Osteocyte (in vitro differentiated cells): Measurements from ENCODE around the gene GGT6. TPM values are rescaled to one million over a fixed set of nuclear protein-coding genes. Genes with fewer than 3 reads are reported as not detected.

Experiments used
- DNase-seq: peaks from one replicate; pipeline ENCODE4 v3.0.0; 2021; ENCODE audit warnings: mixed read lengths; ENCODE audit not compliant: unreplicated experiment; ENCODE audit errors: extremely low spot score
- H3K27ac Mint-ChIP-seq: one replicate; pipeline ENCODE4 v1.8.0; 2021; ENCODE audit warnings: mild to moderate bottlenecking, mixed read lengths; ENCODE audit not compliant: unreplicated experiment
- H3K27me3 Mint-ChIP-seq: one replicate; pipeline ENCODE4 v1.8.0; 2021; ENCODE audit warnings: mixed read lengths; ENCODE audit not compliant: unreplicated experiment
- H3K36me3 Mint-ChIP-seq: one replicate; pipeline ENCODE4 v1.8.0; 2021; ENCODE audit warnings: mixed read lengths; ENCODE audit not compliant: unreplicated experiment
- H3K4me1 Mint-ChIP-seq: one replicate; pipeline ENCODE4 v1.8.0; 2021; ENCODE audit warnings: mixed read lengths; ENCODE audit not compliant: unreplicated experiment
- H3K4me3 Mint-ChIP-seq: one replicate; pipeline ENCODE4 v1.8.0; 2021; ENCODE audit warnings: mild to moderate bottlenecking, moderate library complexity, mixed read lengths; ENCODE audit not compliant: unreplicated experiment
- H3K9me3 Mint-ChIP-seq: one replicate; pipeline ENCODE4 v1.8.0; 2021; ENCODE audit warnings: mixed read lengths; ENCODE audit not compliant: unreplicated experiment
- CTCF ChIP-seq: fragments of 200-600 bp; sonication (generic); IDR thresholded peaks from 2 replicates; pipeline ENCODE4 v1.5.0; 2021; ENCODE audit warnings: antibody characterized with exemption, mild to moderate bottlenecking, moderate library complexity
- total RNA-seq: library from RNA; stranded (reverse); gene quantifications from 2 replicates; pipeline ENCODE4 v1.2.1, GENCODE V29; 2021

The GGT6 gene
- total RNA-seq, 1 donor from 2014 or later, result not detected

- H3K9me3 Mint-ChIP-seq, result no peaks in the 10 kb centered on the region
- no peaks in the 10 kb centered on the region for H3K36me3 Mint-ChIP-seq
- peaks cover 12% of the 10 kb centered on the region for H3K4me1 Mint-ChIP-seq
- H3K4me3 Mint-ChIP-seq, result no peak overlapping the region
- no peak for DNase-seq
- H3K27me3 Mint-ChIP-seq, result peaks cover 25% of the 10 kb centered on the region
- TF ChIP-seq CTCF, result peak; percentile 85
- H3K27ac Mint-ChIP-seq, result no peak overlapping the region
Measured at GRCh38 chr17:4566785-4567184, 6.4 kb upstream of the GGT6 start.

- TF ChIP-seq CTCF, result peak; percentile 86
- no peak for DNase-seq
- H3K4me3 Mint-ChIP-seq, result no peak overlapping the region
- peaks cover 33% of the 10 kb centered on the region for H3K27me3 Mint-ChIP-seq
- peaks cover 12% of the 10 kb centered on the region for H3K4me1 Mint-ChIP-seq
- no peaks in the 10 kb centered on the region for H3K9me3 Mint-ChIP-seq
- H3K27ac Mint-ChIP-seq, result no peak overlapping the region
- no peaks in the 10 kb centered on the region for H3K36me3 Mint-ChIP-seq
Measured at GRCh38 chr17:4565209-4566141, 5.1 kb upstream of the GGT6 start.

- no peak for TF ChIP-seq CTCF
- peaks cover 25% of the 10 kb centered on the region for H3K27me3 Mint-ChIP-seq
- H3K4me1 Mint-ChIP-seq, result peaks cover 12% of the 10 kb centered on the region
- H3K4me3 Mint-ChIP-seq, result no peak overlapping the region
- H3K9me3 Mint-ChIP-seq, result no peaks in the 10 kb centered on the region
- H3K27ac Mint-ChIP-seq, result no peak overlapping the region
- no peaks in the 10 kb centered on the region for H3K36me3 Mint-ChIP-seq
- no peak for DNase-seq
Measured at GRCh38 chr17:4562015-4562969, 1.9 kb upstream of the GGT6 start.

- no peak for TF ChIP-seq CTCF
- Mint-ChIP-seq H3K4me1 (peaks cover 11% of the 10 kb centered on the region), H3K27me3 (peaks cover 25% of the 10 kb centered on the region), H3K27ac (no peak overlapping the region), H3K9me3 (no peaks in the 10 kb centered on the region), H3K36me3 (no peaks in the 10 kb centered on the region), H3K4me3 (no peak overlapping the region)
- DNase-seq, result no peak
Measured at GRCh38 chr17:4560837-4561256, 470 bp upstream of the GGT6 start.
